ENCODE measurements around the gene ZNHIT3. TPM values are rescaled to one million over a fixed set of nuclear protein-coding genes. Genes with fewer than 3 reads are reported as not detected.

ZNHIT3 gene
- total and polyA plus RNA-seq, 2 of the 13 experiments (the other 11 are each of a cell fraction or from before 2014, with no cell fraction given), result 66.6 to 77.4 TPM

DNA sequence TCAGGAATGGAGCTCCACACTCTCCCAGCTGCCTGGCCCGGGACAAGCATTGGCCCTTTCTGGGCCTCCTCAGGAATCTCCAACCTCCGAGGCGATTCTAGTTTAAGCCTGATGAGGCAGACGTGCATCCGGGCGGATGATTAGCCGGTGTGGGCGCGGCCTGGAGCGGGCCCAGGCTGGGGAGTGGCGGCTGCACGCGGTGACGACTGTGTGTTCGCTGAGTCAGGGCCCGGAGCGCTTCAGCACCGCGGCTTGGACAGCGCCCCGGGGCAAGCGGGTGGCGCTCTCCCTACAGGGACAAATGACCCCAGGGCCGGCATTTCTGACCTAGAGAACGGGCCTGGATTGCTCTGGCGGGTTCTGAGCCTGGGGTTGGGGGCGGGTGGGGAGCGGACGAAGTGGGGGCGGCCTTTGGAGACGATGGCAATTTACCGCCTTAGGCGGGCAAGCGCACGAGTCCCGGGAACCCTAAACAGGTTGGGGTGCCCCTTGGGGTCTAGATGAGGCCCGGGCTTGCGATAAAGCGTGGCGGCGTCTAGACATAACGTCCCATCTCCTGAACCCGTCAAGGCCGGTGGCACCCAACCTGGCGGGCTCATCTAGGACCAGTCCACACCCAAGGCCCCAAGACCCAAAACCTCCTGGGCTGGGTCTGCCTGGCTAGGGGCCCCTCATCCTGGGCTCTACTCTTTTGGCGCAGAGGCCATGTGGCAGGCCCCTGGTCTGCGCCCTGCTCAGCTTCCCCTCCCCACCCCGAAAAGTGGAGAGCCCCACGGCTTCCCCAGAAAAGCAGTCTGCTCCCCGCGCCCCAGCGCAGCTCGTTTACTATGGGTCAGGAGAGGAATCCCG lies 22.3 kb upstream of the ZNHIT3 start (continued):
- TF ChIP-seq, protein P1, sequence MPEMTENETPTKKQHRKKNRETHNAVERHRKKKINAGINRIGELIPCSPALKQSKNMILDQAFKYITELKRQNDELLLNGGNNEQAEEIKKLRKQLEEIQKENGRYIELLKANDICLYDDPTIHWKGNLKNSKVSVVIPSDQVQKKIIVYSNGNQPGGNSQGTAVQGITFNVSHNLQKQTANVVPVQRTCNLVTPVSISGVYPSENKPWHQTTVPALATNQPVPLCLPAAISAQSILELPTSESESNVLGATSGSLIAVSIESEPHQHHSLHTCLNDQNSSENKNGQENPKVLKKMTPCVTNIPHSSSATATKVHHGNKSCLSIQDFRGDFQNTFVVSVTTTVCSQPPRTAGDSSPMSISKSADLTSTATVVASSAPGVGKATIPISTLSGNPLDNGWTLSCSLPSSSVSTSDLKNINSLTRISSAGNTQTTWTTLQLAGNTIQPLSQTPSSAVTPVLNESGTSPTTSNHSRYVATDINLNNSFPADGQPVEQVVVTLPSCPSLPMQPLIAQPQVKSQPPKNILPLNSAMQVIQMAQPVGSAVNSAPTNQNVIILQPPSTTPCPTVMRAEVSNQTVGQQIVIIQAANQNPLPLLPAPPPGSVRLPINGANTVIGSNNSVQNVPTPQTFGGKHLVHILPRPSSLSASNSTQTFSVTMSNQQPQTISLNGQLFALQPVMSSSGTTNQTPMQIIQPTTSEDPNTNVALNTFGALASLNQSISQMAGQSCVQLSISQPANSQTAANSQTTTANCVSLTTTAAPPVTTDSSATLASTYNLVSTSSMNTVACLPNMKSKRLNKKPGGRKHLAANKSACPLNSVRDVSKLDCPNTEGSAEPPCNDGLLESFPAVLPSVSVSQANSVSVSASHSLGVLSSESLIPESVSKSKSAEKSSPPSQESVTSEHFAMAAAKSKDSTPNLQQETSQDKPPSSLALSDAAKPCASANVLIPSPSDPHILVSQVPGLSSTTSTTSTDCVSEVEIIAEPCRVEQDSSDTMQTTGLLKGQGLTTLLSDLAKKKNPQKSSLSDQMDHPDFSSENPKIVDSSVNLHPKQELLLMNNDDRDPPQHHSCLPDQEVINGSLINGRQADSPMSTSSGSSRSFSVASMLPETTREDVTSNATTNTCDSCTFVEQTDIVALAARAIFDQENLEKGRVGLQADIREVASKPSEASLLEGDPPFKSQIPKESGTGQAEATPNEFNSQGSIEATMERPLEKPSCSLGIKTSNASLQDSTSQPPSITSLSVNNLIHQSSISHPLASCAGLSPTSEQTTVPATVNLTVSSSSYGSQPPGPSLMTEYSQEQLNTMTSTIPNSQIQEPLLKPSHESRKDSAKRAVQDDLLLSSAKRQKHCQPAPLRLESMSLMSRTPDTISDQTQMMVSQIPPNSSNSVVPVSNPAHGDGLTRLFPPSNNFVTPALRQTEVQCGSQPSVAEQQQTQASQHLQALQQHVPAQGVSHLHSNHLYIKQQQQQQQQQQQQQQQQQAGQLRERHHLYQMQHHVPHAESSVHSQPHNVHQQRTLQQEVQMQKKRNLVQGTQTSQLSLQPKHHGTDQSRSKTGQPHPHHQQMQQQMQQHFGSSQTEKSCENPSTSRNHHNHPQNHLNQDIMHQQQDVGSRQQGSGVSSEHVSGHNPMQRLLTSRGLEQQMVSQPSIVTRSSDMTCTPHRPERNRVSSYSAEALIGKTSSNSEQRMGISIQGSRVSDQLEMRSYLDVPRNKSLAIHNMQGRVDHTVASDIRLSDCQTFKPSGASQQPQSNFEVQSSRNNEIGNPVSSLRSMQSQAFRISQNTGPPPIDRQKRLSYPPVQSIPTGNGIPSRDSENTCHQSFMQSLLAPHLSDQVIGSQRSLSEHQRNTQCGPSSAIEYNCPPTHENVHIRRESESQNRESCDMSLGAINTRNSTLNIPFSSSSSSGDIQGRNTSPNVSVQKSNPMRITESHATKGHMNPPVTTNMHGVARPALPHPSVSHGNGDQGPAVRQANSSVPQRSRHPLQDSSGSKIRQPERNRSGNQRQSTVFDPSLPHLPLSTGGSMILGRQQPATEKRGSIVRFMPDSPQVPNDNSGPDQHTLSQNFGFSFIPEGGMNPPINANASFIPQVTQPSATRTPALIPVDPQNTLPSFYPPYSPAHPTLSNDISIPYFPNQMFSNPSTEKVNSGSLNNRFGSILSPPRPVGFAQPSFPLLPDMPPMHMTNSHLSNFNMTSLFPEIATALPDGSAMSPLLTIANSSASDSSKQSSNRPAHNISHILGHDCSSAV (CRISPR knock-in tag; IDR thresholded peaks at IDR 0.05; ENCODE audit: borderline replicate concordance), result no peak
- no peak for TF ChIP-seq NFE2 (CRISPR knock-in tag; IDR thresholded peaks at IDR 0.05)
- TF ChIP-seq, protein P2, sequence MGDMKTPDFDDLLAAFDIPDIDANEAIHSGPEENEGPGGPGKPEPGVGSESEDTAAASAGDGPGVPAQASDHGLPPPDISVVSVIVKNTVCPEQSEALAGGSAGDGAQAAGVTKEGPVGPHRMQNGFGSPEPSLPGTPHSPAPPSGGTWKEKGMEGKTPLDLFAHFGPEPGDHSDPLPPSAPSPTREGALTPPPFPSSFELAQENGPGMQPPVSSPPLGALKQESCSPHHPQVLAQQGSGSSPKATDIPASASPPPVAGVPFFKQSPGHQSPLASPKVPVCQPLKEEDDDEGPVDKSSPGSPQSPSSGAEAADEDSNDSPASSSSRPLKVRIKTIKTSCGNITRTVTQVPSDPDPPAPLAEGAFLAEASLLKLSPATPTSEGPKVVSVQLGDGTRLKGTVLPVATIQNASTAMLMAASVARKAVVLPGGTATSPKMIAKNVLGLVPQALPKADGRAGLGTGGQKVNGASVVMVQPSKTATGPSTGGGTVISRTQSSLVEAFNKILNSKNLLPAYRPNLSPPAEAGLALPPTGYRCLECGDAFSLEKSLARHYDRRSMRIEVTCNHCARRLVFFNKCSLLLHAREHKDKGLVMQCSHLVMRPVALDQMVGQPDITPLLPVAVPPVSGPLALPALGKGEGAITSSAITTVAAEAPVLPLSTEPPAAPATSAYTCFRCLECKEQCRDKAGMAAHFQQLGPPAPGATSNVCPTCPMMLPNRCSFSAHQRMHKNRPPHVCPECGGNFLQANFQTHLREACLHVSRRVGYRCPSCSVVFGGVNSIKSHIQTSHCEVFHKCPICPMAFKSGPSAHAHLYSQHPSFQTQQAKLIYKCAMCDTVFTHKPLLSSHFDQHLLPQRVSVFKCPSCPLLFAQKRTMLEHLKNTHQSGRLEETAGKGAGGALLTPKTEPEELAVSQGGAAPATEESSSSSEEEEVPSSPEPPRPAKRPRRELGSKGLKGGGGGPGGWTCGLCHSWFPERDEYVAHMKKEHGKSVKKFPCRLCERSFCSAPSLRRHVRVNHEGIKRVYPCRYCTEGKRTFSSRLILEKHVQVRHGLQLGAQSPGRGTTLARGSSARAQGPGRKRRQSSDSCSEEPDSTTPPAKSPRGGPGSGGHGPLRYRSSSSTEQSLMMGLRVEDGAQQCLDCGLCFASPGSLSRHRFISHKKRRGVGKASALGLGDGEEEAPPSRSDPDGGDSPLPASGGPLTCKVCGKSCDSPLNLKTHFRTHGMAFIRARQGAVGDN (CRISPR knock-in tag; IDR thresholded peaks at IDR 0.05), result peak; percentile 33; the same call in 1 of the 2 replicates
- TF ChIP-seq ZNF354B (CRISPR knock-in tag; IDR thresholded peaks at IDR 0.05), result no peak
- TF ChIP-seq, protein P3, sequence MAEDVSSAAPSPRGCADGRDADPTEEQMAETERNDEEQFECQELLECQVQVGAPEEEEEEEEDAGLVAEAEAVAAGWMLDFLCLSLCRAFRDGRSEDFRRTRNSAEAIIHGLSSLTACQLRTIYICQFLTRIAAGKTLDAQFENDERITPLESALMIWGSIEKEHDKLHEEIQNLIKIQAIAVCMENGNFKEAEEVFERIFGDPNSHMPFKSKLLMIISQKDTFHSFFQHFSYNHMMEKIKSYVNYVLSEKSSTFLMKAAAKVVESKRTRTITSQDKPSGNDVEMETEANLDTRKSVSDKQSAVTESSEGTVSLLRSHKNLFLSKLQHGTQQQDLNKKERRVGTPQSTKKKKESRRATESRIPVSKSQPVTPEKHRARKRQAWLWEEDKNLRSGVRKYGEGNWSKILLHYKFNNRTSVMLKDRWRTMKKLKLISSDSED (CRISPR knock-in tag; IDR thresholded peaks at IDR 0.05), result no peak
- TF ChIP-seq DMAP1 (CRISPR knock-in tag; IDR thresholded peaks at IDR 0.05), result no peak
- TF ChIP-seq JUND (CRISPR knock-in tag; IDR thresholded peaks at IDR 0.05), result no peak
- TF ChIP-seq, protein P4, sequence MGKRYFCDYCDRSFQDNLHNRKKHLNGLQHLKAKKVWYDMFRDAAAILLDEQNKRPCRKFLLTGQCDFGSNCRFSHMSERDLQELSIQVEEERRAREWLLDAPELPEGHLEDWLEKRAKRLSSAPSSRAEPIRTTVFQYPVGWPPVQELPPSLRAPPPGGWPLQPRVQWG (CRISPR knock-in tag; IDR thresholded peaks at IDR 0.05; ENCODE audit: borderline replicate concordance, low read depth), result no peak
- no peak for TF ChIP-seq PAWR (CRISPR knock-in tag; IDR thresholded peaks at IDR 0.05; ENCODE audit: borderline replicate concordance)
- no peak for TF ChIP-seq ZNF24 (IDR thresholded peaks at IDR 0.05)
- no peak for TF ChIP-seq U2AF1 (optimal IDR thresholded peaks at IDR 0.05; ENCODE audit: low read depth, low read length)
- TF ChIP-seq, protein P5, sequence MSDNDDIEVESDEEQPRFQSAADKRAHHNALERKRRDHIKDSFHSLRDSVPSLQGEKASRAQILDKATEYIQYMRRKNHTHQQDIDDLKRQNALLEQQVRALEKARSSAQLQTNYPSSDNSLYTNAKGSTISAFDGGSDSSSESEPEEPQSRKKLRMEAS (IDR thresholded peaks at IDR 0.05), result 0 out of 2 replicates have a peak, but pooled peaks have one; percentile 24
- TF ChIP-seq ZNF20 (CRISPR knock-in tag; IDR thresholded peaks at IDR 0.05), result no peak
- 0 out of 2 replicates have a peak, but pooled peaks have one; percentile 49 for TF ChIP-seq ZFP36L2 (CRISPR knock-in tag; IDR thresholded peaks at IDR 0.05)
- peak; percentile 44; the same call in 1 of the 2 replicates for TF ChIP-seq ZNF563 (CRISPR knock-in tag; IDR thresholded peaks at IDR 0.05)
